LNCAP (cell line): ENCODE results near the gene GALNT4.

Source experiments
- CTCF ChIP-seq: fragments of 450-650 bp; IDR thresholded peaks from 2 replicates; pipeline ENCODE4 v1.5.1; 2017; ENCODE audit warnings: mild to moderate bottlenecking

The GALNT4 gene

GRCh38 chr12:89528434-89528833, 3.8 kb upstream of the GALNT4 start:
- TF ChIP-seq CTCF: no peak

GRCh38 chr12:89525824-89526770, 1.5 kb upstream of the GALNT4 start, which contains the start of gene POC1B:
Gene POC1B, minus strand, starts transcription at chr12:89526047. Its CDS starts 152 bp downstream, at chr12:89525895.
- TF ChIP-seq CTCF: no peak

- no peak for TF ChIP-seq CTCF
These were observed 768 bp upstream of the GALNT4 start for GRCh38 chr12:89525305-89525823.

GRCh38 chr12:89523843-89524540, 604 bp downstream of the GALNT4 start:
- no peak for TF ChIP-seq CTCF

- no peak for TF ChIP-seq CTCF
These were observed 1.2 kb downstream of the GALNT4 start for GRCh38 chr12:89523393-89523792.

- TF ChIP-seq CTCF: no peak
These were observed 3.0 kb downstream of the GALNT4 start for GRCh38 chr12:89521364-89522223.

GRCh38 chr12:89517720-89518119, 6.9 kb downstream of the GALNT4 start:
- no peak for TF ChIP-seq CTCF
